Breast epithelium (tissue), 4 donors: ENCODE results near the gene KLF15. TPM values are rescaled to one million over a fixed set of nuclear protein-coding genes. Genes with fewer than 3 reads are reported as not detected.

Experiments
- DNase-seq, 2 donors: peaks; one replicate each; pipeline ENCODE4 v3.0.0-alpha.2; 2019; ENCODE audit warnings: low spot score in 2 of 2
- H3K27ac ChIP-seq, 2 donors: fragments of 200-600 bp; sonication (generic) in 1 of 2; one replicate each; pipeline ENCODE4 v1.5.1; 2016 to 2019; ENCODE audit warnings: mild to moderate bottlenecking in 1 of 2
- H3K27me3 ChIP-seq, 2 donors: fragments of 200-600 bp; sonication (generic) in 1 of 2; one replicate each; pipeline versions ENCODE4 v1.5.1 to v1.6.0; 2017 to 2019; ENCODE audit warnings: control low read depth in 1 of 2, mild to moderate bottlenecking in 1 of 2
- H3K36me3 ChIP-seq: fragments of 200-600 bp; one replicate; pipeline ENCODE4 v1.5.1; 2019
- H3K4me1 ChIP-seq, 2 donors: fragments of 200-600 bp; sonication (generic); one replicate each; pipeline ENCODE4 v1.5.1; 2016 to 2019; ENCODE audit warnings: control low read depth in 1 of 2
- H3K4me3 ChIP-seq, 3 donors: fragments of 200-600 bp; sonication (generic); 1 replicate in 2 of 3; 2 replicates in 1 of 3; pipeline ENCODE4 v1.5.1; 2016 to 2019; ENCODE audit warnings: mild to moderate bottlenecking in 3 of 3, moderate library complexity in 2 of 3
- H3K9me3 ChIP-seq, 2 donors: fragments of 200-600 bp; sonication (generic) in 1 of 2; one replicate each; pipeline ENCODE4 v1.5.1; 2016 to 2019; ENCODE audit warnings: control low read depth in 1 of 2
- POLR2A ChIP-seq: fragments of 450-650 bp; IDR thresholded peaks from one replicate; pipeline ENCODE4 v1.6.1; 2016; ENCODE audit warnings: antibody characterized with exemption, mild to moderate bottlenecking, moderate library complexity
- POLR2AphosphoS5 ChIP-seq, 3 donors: sonication (generic); formaldehyde crosslinking; IDR thresholded peaks; one replicate each; pipeline ENCODE4 v1.6.1; 2017; ENCODE audit warnings: antibody characterized with exemption in 3 of 3
- intact Hi-C: fragments of 100-400 bp; cut with DNase I; formaldehyde crosslinking; loops from one replicate; pipeline ENCODE4 v1.15.1; 2023; ENCODE audit warnings: low total_unique reads
- total RNA-seq, 3 donors: library from RNA; depleted of rRNA; stranded (reverse); fragments of >200 nt; gene quantifications; one replicate each; pipeline ENCODE4 v1.1.0, GENCODE V29; 2016
- TF ChIP-seq, protein P1 (sequence below), 3 donors: fragments of 450-650 bp; IDR thresholded peaks; one replicate each; pipeline ENCODE4 v1.5.1; 2016 to 2017; ENCODE audit warnings: antibody characterized with exemption in 3 of 3, mild to moderate bottlenecking in 3 of 3, moderate library complexity in 3 of 3

The KLF15 gene
- total RNA-seq, 3 donors from 2014 or later: 36.3 to 129 (median 44.2) TPM

DNA sequence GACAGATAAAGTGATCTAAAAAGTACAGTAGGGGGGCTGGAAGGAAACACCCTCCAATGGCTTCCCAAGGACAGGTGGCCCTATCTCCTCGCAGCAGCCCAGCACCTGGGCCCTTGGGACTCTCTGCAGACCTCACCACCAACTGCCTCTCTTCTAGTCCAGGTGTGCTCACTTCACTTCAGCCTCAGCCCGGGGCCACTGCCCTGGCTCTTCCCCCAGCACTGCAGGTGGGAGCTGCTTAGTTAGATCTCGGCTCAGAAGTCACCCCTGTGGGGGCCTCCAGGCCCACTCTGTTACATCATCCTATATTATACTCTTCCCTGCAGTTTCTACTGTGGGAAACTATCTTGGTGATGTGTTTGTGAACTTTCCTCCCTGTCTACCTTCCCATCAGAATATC lies 2.0 kb downstream of the KLF15 start:
- Histone ChIP-seq H3K4me3 (peak overlapping the region; percentile 73 to 89 (median 82)), H3K36me3 (no peaks in the 10 kb centered on the region), H3K27me3 (no peaks in the 10 kb centered on the region), H3K27ac (peak overlapping the region; percentile 90 to 97), H3K9me3 (no peaks in the 10 kb centered on the region), H3K4me1 (peaks cover 0 to 4% of the 10 kb centered on the region in 2 donors)
- intact Hi-C loops: no loop called here
- TF ChIP-seq POLR2AphosphoS5 (IDR thresholded peaks at IDR 0.05) (no peak), POLR2A (no peak)
- TF ChIP-seq, protein P1, sequence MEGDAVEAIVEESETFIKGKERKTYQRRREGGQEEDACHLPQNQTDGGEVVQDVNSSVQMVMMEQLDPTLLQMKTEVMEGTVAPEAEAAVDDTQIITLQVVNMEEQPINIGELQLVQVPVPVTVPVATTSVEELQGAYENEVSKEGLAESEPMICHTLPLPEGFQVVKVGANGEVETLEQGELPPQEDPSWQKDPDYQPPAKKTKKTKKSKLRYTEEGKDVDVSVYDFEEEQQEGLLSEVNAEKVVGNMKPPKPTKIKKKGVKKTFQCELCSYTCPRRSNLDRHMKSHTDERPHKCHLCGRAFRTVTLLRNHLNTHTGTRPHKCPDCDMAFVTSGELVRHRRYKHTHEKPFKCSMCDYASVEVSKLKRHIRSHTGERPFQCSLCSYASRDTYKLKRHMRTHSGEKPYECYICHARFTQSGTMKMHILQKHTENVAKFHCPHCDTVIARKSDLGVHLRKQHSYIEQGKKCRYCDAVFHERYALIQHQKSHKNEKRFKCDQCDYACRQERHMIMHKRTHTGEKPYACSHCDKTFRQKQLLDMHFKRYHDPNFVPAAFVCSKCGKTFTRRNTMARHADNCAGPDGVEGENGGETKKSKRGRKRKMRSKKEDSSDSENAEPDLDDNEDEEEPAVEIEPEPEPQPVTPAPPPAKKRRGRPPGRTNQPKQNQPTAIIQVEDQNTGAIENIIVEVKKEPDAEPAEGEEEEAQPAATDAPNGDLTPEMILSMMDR (IDR thresholded peaks at IDR 0.05): no peak
- no peak for DNase-seq

DNA sequence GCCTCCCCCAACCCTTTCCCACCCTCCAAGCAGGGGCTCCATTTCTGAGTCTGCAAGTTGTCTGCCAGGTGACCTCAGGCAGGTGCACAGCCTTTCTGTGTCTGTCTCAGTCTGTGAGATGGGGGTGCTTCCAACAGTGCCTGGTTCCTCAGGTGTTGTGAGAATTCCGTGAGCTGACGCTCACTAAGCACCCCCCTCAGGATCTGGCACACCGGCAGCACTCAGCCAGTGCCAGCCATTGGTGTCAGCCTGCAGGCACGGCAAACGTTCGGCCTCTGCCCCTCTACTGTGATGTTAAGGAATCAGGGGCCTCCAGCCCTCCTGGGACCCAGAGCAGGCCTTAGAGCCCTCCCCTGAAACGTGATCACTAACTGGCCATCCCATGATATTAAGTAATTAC lies 2.4 kb downstream of the KLF15 start:
- Histone ChIP-seq H3K27me3 (no peaks in the 10 kb centered on the region), H3K27ac (peak overlapping the region; percentile 90 to 97), H3K4me3 (peak overlapping the region in 1 of 3 donors; percentile 82), H3K9me3 (no peaks in the 10 kb centered on the region), H3K36me3 (no peaks in the 10 kb centered on the region), H3K4me1 (peaks cover 0 to 4% of the 10 kb centered on the region in 2 donors)
- intact Hi-C loops: no loop called here
- no peak for DNase-seq
- TF ChIP-seq, protein P1 (IDR thresholded peaks at IDR 0.05): no peak
- TF ChIP-seq POLR2A: no peak
- TF ChIP-seq POLR2AphosphoS5 (IDR thresholded peaks at IDR 0.05): no peak

DNA sequence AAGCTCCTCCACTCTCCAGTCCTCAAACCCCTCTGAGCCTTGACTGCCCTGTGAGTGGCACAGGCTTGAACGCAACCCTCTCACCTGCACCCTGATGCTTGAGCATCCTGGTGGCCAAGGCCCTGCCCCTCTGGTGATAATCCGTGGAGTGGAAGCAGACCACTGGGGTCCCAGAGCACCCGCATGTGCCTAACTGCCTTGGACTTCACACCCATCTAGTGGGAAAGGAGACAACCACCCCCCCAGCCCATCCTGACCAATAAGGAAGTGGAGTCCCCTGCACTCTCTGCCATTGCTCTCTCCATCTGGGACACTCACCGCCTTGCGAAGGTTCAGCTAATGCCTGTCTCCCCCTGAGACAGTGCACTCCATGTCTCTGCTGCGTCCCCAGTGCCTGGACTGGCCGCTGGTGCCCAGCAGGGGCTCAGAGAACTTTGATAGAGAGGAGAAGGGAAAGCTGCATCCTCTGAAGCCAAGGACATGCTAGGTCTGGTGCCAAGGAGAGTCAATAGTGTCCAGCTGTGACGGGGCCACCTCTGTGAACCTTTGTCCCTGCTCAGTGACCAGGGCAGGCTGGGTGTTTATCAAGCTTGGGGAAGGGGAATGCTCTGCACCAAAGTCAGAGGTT lies 3.4 kb downstream of the KLF15 start:
- intact Hi-C loops: no loop called here
- no peak for TF ChIP-seq POLR2AphosphoS5 (IDR thresholded peaks at IDR 0.05)
- TF ChIP-seq, protein P1 (IDR thresholded peaks at IDR 0.05): no peak
- TF ChIP-seq POLR2A: no peak
- no peaks in the 10 kb centered on the region for H3K9me3 ChIP-seq
- H3K27ac ChIP-seq: peak overlapping the region in 1 of 2 donors; percentile 62
- peak overlapping the region in 1 of 3 donors; percentile 12 for H3K4me3 ChIP-seq
- H3K36me3 ChIP-seq: no peaks in the 10 kb centered on the region
- DNase-seq: no peak
- H3K4me1 ChIP-seq: peaks cover 0 to 4% of the 10 kb centered on the region in 2 donors
- H3K27me3 ChIP-seq: no peaks in the 10 kb centered on the region

DNA sequence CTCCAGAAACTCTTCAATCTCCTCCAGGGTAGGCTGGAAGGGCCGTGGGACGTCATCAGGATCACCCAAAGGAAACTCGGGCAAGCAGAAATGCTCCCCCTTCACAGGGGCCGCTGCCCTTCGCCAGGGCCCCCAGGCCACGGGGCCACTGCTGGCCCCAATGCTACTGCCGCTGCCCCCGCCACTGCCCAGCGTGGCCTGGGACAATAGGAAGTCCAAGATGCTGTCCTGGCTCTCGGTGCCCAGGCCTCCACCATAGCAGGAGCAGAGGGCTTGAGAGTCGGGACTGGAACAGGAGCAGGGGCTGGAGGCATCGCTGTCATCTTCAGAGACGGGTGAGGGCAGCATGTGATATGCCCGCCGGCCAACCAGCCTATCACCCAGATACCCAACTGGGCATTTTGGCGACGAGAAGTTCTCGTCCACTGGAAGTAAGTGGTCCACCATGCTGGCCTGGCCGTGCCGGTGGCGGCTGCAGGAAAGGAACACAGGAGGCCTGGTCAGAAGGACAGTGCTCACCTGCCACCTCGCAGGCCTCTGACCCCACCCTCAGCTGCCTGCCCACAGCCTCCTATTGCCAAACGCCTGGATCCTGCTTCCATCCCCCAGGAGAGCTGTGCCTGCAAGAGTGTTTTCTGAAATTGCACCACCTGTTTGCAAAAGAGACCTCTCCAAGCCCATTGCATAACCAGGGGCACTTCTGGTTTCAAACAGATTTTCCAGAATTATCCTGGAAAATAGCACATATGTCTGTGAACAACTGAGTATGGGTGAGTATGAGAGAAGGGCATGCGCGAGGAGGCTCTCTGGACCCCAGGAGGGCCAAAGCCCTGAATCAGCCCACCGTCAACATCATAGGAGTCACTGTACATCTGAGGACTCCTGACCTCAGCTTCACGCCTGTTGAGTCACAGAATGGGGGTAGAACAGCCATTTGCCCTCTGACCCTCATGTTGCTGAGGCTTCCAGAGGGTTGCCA lies 4.4 kb downstream of the KLF15 start:
- no peaks in the 10 kb centered on the region for H3K36me3 ChIP-seq
- DNase-seq: no peak
- intact Hi-C loops: no loop called here

More for the DNA sequence above, 4.4 kb downstream of the KLF15 start:
- Histone ChIP-seq H3K4me1 (peaks cover 0 to 4% of the 10 kb centered on the region in 2 donors), H3K27me3 (no peaks in the 10 kb centered on the region), H3K27ac (no peak overlapping the region), H3K9me3 (no peaks in the 10 kb centered on the region), H3K4me3 (no peak overlapping the region)
- TF ChIP-seq POLR2A (no peak), POLR2AphosphoS5 (IDR thresholded peaks at IDR 0.05) (peak in 1 of 3 donors; percentile 19)
- TF ChIP-seq, protein P1 (IDR thresholded peaks at IDR 0.05): no peak
